ENCODE data around the gene GTF3A.

GTF3A gene

DNA sequence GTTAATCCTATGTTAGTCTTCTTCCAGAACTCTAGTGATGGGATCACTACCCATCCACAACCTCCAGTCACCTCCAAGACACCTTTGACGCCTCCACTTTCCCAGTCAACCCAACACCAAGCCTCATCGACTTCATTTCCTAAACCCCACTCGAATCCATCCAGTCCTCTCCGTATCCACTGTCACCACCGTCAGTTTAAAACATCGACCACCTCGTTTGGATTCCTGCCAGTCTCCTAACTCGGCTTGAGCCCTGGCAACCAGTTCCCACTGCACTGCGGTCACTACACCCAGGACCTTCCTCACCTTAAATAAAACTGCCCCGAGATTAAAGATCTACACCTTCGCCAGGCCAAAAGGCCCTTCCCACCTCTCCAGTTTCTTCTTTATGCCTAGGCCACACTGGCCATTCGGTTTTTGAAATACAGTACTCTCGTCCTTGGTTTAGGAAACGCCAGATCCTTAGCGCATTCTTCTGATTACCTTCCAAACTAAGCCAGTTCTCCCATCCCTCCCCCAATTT, 24.7 kb downstream of the GTF3A start:
- DNase-seq, result no peak

DNA sequence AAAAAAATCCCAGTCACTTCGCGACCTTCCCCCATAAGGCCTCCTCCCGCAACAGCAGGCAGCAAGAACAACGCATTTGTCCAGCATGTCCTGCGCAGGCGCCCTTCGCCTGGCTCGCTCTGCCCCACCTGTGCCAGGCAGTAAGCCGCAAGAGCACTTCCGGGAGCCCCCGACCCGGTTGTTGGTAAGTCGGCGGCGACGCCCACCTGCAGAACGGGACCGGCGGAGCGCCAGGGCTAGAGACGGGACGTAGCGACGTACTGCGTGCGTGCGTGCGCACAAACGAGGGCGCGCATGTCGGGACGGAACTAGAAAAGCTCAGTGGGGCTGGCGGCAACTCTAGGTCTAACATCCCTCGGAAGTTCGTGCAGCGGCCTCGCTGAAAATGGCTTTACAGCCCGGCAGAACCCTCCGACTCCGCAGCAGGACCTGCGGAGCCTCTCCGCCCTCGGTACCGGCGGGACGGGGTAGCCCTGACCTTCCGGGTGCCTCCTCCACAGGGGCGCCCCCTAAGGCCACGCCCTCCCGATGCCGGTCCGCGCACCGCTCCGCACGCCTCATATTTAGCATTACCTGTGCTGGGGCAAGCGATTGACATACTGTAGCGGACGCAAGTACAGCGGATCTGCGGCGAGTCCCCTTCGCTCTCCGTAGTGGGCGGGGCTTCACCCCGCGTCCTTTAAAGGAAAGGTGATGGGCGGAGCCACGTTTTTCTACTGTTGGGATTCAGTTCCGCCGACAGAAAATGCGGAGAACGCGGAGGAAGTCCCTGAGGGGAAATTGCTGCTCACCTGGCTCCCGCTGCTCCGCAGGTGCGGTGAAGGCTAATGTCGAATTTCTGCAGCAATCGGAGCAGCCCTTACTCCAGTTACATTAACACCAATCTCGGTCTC, 25.8 kb downstream of the GTF3A start, which contains the start of gene MTIF3:
TSS of gene MTIF3 (minus strand) at position 629 of the 893 bp plus-strand sequence. CDS start 10,116 bp downstream, outside the sequence.
- peak; percentile 98 for DNase-seq

DNA sequence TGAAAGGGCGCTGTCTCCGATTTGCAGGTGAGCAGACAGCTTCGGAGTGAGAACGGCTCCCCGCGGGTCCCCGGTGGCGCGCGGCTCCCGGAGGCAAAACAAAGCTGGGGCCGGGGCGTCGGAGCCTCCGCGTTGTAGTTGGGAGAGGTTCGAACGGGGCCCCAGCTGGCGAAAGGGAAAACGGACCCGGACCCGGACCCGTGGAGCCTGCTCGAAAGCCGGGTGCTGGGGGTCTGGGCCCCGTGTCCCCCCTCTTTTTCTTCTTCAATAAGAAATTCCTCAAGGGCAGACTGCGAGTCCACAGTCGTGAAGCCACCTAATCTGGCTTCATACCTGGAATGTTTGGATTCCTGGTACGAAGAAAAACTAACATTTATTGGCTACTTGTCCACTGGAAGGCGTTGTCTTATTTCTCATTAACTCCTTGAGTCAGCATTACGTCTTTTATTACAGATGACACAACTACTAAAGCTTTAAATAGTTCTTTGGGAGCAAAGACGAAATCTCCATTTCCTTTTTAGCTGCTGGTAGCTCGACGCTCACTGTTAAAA, 26.6 kb downstream of the GTF3A start:
- no peak for DNase-seq

DNA sequence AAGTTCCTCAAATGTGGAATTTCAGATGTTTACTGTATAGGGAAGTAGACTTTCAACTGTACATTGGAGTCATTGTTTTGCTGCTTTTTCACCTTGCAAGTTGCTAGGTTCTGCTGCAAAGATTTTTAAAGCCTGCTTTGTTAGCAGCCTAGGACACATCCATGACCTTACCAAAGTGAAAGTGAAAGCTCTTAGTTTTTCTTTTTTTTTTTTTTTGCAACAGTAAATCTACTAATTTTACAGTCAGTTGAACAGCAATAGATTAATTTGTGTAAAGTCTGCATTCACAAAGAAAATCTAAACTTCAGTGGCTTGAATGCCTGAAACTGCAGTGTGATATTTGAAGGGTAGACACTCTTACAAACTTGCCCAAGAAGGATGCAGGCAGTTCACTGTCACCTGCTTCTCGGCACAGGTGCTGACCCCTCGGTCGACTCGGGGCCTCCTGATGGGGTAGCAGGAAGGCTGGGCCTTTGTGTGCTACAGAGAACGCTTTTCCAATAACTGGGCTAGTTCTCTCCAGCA, 31.0 kb downstream of the GTF3A start:
- DNase-seq, result no peak

DNA sequence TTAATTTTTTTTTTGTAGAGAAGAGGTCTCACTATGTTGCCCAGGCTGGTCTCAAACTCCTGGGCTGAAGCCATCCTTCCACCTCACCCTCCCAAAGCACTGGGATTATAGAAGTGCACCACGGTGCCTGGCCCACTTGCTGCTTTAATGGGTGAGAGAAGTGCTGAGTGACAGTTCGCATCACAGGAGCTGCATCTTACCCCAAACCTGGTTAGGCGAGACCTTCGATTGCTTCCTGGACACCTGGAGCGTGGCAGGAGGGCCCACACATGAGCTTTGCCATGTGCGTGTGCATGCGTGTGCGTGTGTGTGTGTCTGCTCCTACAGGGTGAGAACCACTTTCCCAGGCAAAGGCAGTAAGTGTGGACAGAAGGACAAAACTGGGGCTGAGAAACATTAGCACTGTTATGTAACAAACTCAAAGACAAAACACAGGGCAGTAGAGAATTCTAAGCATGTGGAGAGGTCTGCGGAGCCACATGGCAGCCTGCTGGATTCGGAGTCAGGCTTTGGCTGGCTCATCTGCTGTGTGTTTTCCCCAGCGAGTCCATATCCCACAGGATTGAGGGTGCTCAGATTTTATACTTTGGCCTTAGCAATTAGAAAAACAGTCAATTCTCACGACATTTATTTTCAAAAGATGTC, 37.6 kb downstream of the GTF3A start:
- DNase-seq, result no peak

DNA sequence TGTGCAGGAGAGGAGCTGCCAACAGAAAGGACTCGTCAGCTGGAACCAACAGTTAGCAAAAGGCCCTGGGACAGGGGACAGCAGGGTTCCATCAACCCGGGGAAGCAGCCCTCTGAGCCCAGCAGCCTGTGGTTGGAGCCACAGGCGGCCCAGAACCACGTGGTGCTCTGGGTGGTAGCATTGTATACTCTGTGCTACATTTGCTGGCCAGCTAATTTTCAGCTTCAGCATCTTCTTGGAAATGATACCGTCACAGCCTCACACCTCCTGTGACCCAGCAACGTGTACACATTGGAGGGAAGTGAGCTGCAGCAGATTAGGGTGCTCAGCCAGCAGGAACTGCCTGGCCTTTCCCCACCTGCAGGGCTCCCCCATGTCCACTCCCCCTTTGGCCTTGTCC, 39.1 kb downstream of the GTF3A start:
- no peak for DNase-seq

DNA sequence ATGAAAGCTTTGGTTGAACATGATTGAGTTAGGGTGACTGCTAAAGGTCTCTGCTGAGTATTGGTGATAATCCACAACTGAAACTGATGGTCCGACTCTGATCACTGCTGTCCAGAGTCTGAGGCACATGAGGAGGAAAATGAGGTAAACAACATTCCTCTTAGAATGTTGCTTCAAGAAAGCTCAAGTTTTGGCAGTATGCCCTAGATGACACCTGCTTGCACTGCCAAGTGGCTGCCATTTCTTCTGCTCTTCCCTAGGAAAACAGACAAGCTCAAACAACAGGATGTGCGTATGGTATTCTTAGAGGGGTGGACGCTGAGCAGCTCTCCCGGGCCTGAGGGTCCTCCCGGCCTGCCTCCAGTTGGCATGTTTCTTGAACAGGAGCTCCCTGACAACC, 41.2 kb downstream of the GTF3A start:
- DNase-seq, result no peak

DNA sequence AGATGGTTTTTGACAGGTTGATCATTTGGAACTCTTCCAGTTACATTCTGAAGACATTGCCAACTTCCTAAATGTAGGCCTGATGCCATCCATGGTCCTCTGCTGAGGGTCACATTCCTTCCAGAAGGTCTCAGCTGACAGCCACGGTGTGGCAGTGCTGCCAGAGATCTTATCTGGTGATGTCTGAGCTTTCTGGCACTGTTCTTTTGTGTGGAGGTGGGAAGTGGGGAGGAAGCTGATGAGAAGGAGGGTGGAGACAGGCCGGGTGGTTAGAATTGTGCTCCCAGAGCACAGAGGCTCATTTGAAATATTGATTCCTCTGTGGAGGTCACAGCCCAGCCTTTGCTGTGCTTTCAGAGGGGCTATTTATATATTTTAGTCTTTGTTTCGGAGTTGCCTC, 42.1 kb downstream of the GTF3A start:
- DNase-seq, result no peak

DNA sequence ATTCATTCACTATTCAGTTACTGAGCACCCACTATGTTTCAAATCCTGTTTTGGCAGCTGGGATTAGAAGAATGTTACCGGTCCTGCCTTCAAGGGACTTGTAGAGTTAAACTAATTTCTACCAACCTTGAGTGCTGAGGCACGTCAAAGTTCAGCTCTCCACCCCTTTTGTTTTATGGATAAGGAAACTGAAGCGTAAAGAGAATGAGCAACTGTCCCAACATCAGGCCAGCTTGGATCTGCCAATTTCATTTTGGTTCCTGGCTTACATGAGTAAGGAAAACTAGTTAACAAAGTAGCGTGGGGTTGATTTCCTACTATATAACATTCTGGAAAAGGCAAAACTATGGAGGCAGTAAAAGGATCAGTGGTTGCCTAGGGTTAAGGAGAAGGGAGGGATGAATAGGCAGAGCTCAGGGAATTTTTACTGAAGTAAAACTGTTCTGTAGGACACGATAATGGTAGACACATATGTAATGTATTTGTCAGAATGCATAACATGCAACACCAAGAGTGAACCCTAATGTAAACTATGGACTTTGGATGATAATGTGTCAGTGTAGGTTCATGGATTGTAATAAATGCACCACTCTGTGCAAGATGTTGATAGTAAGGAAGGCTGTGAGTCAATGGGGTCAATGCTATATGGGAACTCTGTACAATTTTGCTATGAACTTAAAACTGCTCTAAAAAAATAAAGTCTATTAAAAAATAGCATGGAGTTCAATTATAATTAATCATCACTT, 45.8 kb downstream of the GTF3A start:
- DNase-seq, result no peak

DNA sequence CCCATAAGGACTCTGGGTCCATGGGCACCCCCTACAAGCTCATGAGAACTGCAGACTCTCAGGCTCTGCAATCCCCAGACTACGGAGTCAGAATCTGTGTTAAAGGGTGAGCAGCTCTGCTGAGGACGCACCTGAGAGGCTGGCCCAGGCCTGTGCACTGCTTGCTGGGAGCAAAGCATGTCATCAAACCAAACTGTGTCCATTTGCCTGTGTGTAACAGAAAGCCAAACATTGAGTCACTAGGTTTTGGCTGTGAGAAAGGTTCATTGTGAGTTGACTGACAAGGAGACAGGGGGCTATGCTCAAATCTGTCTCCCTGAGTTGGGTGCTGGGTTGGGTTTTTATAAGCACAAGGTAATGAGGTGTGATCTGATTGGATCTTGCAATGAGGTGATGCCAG, 48.0 kb downstream of the GTF3A start:
- no peak for DNase-seq

DNA sequence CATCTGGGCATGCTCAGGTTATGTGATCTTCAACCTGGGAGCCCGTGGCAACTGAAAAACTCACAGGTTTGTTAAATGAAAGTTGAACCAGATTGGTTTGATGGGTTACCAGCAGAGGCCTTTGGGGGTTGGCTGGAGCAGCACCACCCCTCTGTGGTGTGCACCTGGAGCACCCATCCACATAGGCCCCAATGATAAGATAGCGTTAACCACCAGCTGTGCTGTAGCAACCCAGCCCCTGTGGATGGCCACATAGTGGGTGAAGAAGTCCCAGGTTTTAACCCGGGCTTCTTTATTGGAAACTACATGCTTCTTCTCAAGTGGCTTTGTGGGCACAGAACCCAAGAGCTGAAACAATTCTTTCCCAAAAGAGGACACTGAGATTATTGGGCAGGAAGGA, 48.5 kb downstream of the GTF3A start:
- DNase-seq, result no peak

DNA sequence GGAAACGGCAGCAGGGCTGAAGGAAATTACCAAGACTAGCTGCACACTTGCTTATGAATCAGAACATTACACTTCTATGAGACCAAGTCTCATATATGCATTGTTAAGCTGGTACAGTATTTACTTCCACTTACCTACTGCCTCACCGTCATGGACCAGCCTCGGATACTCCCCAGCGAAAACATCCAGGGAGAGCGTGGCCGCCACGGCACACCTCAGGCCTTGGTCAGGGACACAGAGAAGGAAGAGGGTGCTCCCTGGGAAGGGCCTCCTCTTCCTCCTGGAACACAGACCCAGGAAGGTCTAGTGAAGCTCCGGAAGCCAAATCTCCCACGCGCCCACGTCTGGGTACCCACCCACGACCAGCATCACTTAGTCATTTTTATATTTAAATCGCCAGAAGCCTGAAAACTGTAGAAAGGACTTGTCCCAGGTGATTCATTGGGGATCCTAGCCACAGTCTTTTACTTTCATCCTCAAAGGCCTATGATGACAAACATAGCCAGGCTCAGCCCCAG, 50.4 kb downstream of the GTF3A start:
- DNase-seq, result no peak

DNA sequence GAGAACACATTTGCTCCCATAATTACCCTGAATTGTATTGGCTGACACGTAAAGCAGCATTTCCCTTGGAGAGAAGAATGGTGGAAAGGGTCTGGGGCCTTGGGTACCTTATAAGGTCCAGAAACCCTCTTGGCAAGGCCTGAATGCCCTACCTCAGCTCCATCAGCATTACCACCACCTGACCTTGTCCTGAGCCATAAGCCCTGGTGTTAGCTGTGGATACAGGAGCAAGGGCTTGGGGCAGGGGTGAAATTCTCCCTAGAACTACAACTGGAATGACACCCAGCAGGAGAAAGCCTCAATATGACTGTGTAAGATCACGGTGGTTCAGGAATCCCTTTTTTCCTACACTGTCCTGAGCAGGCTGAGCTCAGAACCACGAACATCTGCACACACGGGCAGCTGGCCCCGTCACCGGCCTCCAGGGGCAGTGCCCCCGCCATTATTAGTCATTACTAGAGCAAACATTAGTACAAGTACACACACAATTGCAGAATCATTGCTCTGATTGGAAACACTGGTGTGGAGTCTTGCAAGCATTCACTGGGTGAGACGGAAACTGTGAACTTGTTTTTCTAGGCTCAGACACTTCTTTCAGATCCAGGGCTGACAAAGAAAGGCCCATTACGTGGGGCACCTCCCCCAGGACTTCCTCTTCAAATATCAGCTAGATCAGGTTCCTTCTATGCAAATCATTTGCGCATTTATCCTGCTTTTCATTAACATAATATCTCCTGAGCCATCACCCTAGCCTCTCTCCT, 52.7 kb downstream of the GTF3A start:
- DNase-seq, result no peak

DNA sequence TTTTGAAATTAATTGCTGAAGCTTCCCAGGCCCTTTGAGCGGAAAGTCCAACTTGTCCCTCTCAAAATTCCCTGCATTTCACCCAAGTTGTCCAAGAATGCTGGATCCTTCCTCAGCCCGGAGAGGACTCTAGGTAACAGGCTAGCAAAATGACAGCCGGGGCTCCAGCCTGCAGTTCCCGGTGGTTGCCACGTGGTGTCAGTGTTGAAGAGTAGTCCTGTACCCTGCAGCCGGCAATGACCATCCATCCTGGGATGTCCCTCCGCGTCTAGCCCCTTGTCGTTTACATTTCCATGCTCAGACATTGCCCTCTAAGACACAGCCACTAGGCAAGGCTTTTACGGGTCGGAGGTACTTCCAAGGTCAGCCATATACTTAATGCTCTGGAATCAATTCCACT, 57.3 kb downstream of the GTF3A start:
- DNase-seq, result no peak

DNA sequence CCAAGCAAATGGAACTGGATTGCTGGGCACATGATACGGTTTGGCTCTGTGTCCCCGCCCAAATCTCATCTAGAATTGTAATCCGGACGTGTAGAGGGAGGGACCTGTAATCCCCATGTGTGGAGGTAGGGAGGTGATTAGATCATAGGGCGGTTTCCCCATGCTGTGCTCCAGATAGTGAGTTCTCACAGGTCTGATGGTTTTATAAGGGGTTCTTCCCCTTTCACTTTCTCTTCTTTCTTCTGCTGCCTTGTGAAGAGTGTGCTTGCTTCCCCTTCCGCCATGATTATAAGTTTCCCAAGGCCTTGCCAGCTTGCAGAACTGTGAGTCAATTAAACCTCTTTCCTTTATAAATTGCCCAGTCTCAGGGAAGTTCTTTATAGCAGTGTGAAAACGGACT, 58.6 kb downstream of the GTF3A start:
- DNase-seq, result peak; percentile 77

DNA sequence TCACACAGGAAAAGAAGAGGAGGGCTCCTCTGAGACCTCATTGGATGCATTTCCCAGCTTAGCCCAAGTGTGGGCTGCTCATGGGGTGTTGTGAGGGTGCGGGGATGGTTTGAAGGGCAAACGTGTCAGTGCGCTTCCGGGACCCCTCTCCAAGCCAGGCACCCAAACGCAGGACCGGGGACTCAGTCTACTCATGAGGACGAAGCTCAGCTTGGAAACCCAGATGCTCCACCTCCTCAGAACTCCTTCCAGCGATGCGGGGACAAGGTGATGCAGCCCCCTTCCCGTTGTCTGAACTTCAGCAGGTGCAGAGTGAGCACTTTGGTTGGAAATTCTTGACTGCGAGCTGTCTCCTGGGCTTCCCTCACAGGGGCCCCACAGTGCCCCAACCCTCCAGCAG, 59.0 kb downstream of the GTF3A start:
- no peak for DNase-seq
